Ramos (cell line): Measurements from ENCODE around the gene TLE5.
"Not testable (repeated sequence)": the region's sequence is repeated elsewhere in the genome, so short reads cannot be mapped to it uniquely, and the experiment has no call there.

Source experiments
- in situ Hi-C: fragments of 300-500 bp; cut with MboI; formaldehyde crosslinking; loops from one replicate; pipeline ENCODE4 v1.14.3; 2022; ENCODE audit warnings: low sequenced_read_pairs; ENCODE audit not compliant: unreplicated experiment

The TLE5 gene

GRCh38 chr19:3065675-3066357, 3.5 kb upstream of the TLE5 start:
- in situ Hi-C loops = no loop called here

- in situ Hi-C loops = no loop called here
Observed at GRCh38 chr19:3064011-3064330, 1.7 kb upstream of the TLE5 start.

GRCh38 chr19:3061182-3062161, 823 bp downstream of the TLE5 start:
- in situ Hi-C loops = no loop called here

GRCh38 chr19:3060857-3061181, 1.5 kb downstream of the TLE5 start:
- in situ Hi-C loops = no loop called here

GRCh38 chr19:3059653-3060052, 2.6 kb downstream of the TLE5 start:
- in situ Hi-C loops = no loop called here

- in situ Hi-C loops = no loop called here
Observed at GRCh38 chr19:3058821-3059314, 3.4 kb downstream of the TLE5 start.

- in situ Hi-C loops = no loop called here
Observed at GRCh38 chr19:3058009-3058820, 4.1 kb downstream of the TLE5 start.

GRCh38 chr19:3057275-3057714, 5.0 kb downstream of the TLE5 start:
- in situ Hi-C loops = no loop called here

GRCh38 chr19:3056417-3057088, 5.7 kb downstream of the TLE5 start:
- in situ Hi-C loops = no loop called here

- in situ Hi-C loops = no loop called here
Observed at GRCh38 chr19:3055741-3056416, 6.4 kb downstream of the TLE5 start.

GRCh38 chr19:3054972-3055740, 7.1 kb downstream of the TLE5 start:
- in situ Hi-C loops = no loop called here

GRCh38 chr19:3054265-3054971, 7.9 kb downstream of the TLE5 start:
- in situ Hi-C loops = no loop called here

- in situ Hi-C loops = no loop called here
Observed at GRCh38 chr19:3053780-3054179, 8.5 kb downstream of the TLE5 start.

- in situ Hi-C loops = no loop called here
Observed at GRCh38 chr19:3053218-3053621, 9.1 kb downstream of the TLE5 start.

- in situ Hi-C loops = not testable (repeated sequence)
Observed at GRCh38 chr19:3050016-3050415, 12.3 kb downstream of the TLE5 start.

- in situ Hi-C loops = no loop called here
Observed at GRCh38 chr19:3049089-3049488, 13.2 kb downstream of the TLE5 start.

- in situ Hi-C loops = no loop called here
Observed at GRCh38 chr19:3048190-3048533, 14.1 kb downstream of the TLE5 start.

- in situ Hi-C loops = no loop called here
Observed at GRCh38 chr19:3047496-3048189, 14.7 kb downstream of the TLE5 start.
